ENCODE data around the gene ALKBH5. TPM values are rescaled to one million over a fixed set of nuclear protein-coding genes. Genes with fewer than 3 reads are reported as not detected.
A peak's percentile ranks its signal among the peaks of the same experiment; 100 is the strongest.

Gene ALKBH5
- polyA plus RNA-seq, 2 of the 4 experiments (the other 2 are of a cell fraction), result 57.9 to 105 TPM

GRCh38 chr17:18224053-18224386 lies 40.4 kb downstream of the ALKBH5 start:
- Histone ChIP-seq H3K9me3 (no peaks in the 10 kb centered on the region), H3K4me1 (peaks cover 17% of the 10 kb centered on the region), H3K27ac (no peak overlapping the region), H3K4me3 (no peak overlapping the region), H3K4me2 (no peak overlapping the region)
- ChIA-PET POLR2A (interaction anchor here (2.1 kb wide), 1 partner anchor 41 kb away, joined by 6 read pairs; the partner anchor contains the start of gene ALKBH5), CTCF (interaction anchor here (0.6 to 1.5 kb wide), 5 partner anchors 12 to 135 kb away, joined by 3 to 4 read pairs (median 3); no protein-coding TSS in a partner anchor)
- FAIRE-seq, result no peak
- ATAC-seq, result no peak
- no peak for DNase-seq (ENCODE audit: low read depth in 1 of 2, low spot score in 1 of 2)
- 87% methylated on average over 4 of the region's 4 CpGs for WGBS (ENCODE audit: missing lambda C conversion rate)
- TF ChIP-seq HES2 (IDR thresholded peaks at IDR 0.05), result no peak
- no peak for TF ChIP-seq KDM5A (IDR thresholded peaks at IDR 0.05)
- TF ChIP-seq MAFK (IDR thresholded peaks at IDR 0.05; ENCODE audit: partially characterized antibody), result no peak
- no peak for TF ChIP-seq RNF2 (IDR thresholded peaks at IDR 0.05; ENCODE audit: borderline replicate concordance, low read depth)
- no peak for TF ChIP-seq MAZ (IDR thresholded peaks at IDR 0.05; ENCODE audit: borderline replicate concordance, low read depth, low read length)
- no peak for TF ChIP-seq ZC3H11A (IDR thresholded peaks at IDR 0.05)
- no peak for TF ChIP-seq POLR2AphosphoS2 (conservative IDR thresholded peaks at IDR 0.05; ENCODE audit: low read length)

GRCh38 chr17:18224387-18225120 lies 40.9 kb downstream of the ALKBH5 start:
- Histone ChIP-seq H3K9me3 (no peaks in the 10 kb centered on the region), H3K27ac (peak overlapping the region; percentile 57 to 73), H3K4me3 (peak overlapping the region; percentile 34), H3K4me2 (peak overlapping the region; percentile 84), H3K4me1 (peaks cover 17% of the 10 kb centered on the region)
- ATAC-seq, result peak in 1 of 2 experiments; percentile 1; a peak in 2 of 6 replicates
- no peak; the same call in 1 of the 2 replicates for TF ChIP-seq MAX (IDR thresholded peaks at IDR 0.05)
- no peak for TF ChIP-seq RCOR1 (IDR thresholded peaks at IDR 0.05; ENCODE audit: low read depth, low read length)
- no peak for TF ChIP-seq MYC (IDR thresholded peaks at IDR 0.05; ENCODE audit: borderline replicate concordance, low read length)
- no peak for TF ChIP-seq ZFP36 (IDR thresholded peaks at IDR 0.05; ENCODE audit: borderline replicate concordance, partially characterized antibody)
- no peak for TF ChIP-seq HES2 (IDR thresholded peaks at IDR 0.05)
- TF ChIP-seq USF2 (IDR thresholded peaks at IDR 0.05), result no peak
- no peak for TF ChIP-seq ESRRA (IDR thresholded peaks at IDR 0.05; ENCODE audit: borderline replicate concordance, low read length)
- no peak for TF ChIP-seq SMC3 (IDR thresholded peaks at IDR 0.05)
- no peak for TF ChIP-seq POLR2A (IDR thresholded peaks at IDR 0.05; ENCODE audit: low read length)
- TF ChIP-seq HDAC2 (IDR thresholded peaks at IDR 0.05), result no peak
- no peak for TF ChIP-seq TP53 (CRISPR knock-in tag; IDR thresholded peaks at IDR 0.05)
- WGBS (ENCODE audit: missing lambda C conversion rate), result 67% methylated on average over 23 of the region's 23 CpGs
- no peak for DNase-seq (ENCODE audit: low read depth in 1 of 2, low spot score in 1 of 2)
- ChIA-PET POLR2A (interaction anchor here (2.1 kb wide), 1 partner anchor 41 kb away, joined by 6 read pairs; the partner anchor contains the start of gene ALKBH5), CTCF (interaction anchor here (0.6 to 1.5 kb wide), 7 partner anchors 13 to 134 kb away, joined by 3 to 4 read pairs (median 3); no protein-coding TSS in a partner anchor)
- FAIRE-seq, result no peak

- peak within 1 kb of the TSS; percentile 95 for H3K4me2 ChIP-seq
- ChIA-PET CTCF (interaction anchor here (1.1 kb wide), 2 partner anchors 27 to 36 kb away, joined by 3 to 4 read pairs; no protein-coding TSS in a partner anchor), POLR2A (no interaction called here)
- H3K9me3 ChIP-seq, result no peaks in the 10 kb centered on the region
- no peak for TF ChIP-seq CEBPB (IDR thresholded peaks at IDR 0.05)
- TF ChIP-seq PBX3 (IDR thresholded peaks at IDR 0.05), result peak; percentile 90
- peak; percentile 50; the same call in 1 of the 2 replicates for TF ChIP-seq E2F6 (IDR thresholded peaks at IDR 0.05; ENCODE audit: borderline replicate concordance, low read depth)
- peak within 1 kb of the TSS; percentile 79 for H3K4me3 ChIP-seq
- ATAC-seq, result peak; percentile 90 to 97
- FAIRE-seq, result no peak
- WGBS (ENCODE audit: missing lambda C conversion rate), result 4% methylated on average over 26 of the region's 60 CpGs
- peak; percentile 96 to 99 for DNase-seq (ENCODE audit: low read depth in 1 of 2, low spot score in 1 of 2)
- H3K27ac ChIP-seq, result peak within 1 kb of the TSS; percentile 85 to 96
- peaks cover 17% of the 10 kb centered on the region for H3K4me1 ChIP-seq
Measured at GRCh38 chr17:18225121-18225641, 41.6 kb downstream of the ALKBH5 start, which contains the start of gene LLGL1. Gene LLGL1, plus strand, starts transcription at chr17:18225635. Its CDS starts 48 bp downstream, at chr17:18225683.
